H7 (cell line): Measurements from ENCODE around the gene MAP1B. TPM values are rescaled to one million over a fixed set of nuclear protein-coding genes. Genes with fewer than 3 reads are reported as not detected.
"Not testable (repeated sequence)": the region's sequence is repeated elsewhere in the genome, so short reads cannot be mapped to it uniquely, and the experiment has no call there.

Source experiments
- DNase-seq: peaks from one replicate; pipeline ENCODE4 v3.0.0; 2012
- H3K27me3 ChIP-seq: 2 replicates; pipeline ENCODE4 v1.6.0; 2011; ENCODE audit warnings: mild to moderate bottlenecking, low read length; ENCODE audit not compliant: control insufficient read depth, insufficient read depth
- H3K36me3 ChIP-seq: replicated peaks from 2 replicates; pipeline ENCODE4 v1.5.1; 2011; ENCODE audit warnings: low read length; ENCODE audit not compliant: control insufficient read depth, insufficient read depth
- H3K4me3 ChIP-seq: 2 replicates; pipeline ENCODE4 v1.5.1; 2011; ENCODE audit warnings: low read depth, mild to moderate bottlenecking, control low read depth, low read length, moderate library complexity; ENCODE audit not compliant: insufficient read depth
- total RNA-seq: library from RNA; depleted of rRNA; stranded (reverse); fragments of >200 nt; shearing (Covaris generic); gene quantifications from 2 replicates; pipeline ENCODE4 v1.2.3, GENCODE V29; 2014

The MAP1B gene
- total RNA-seq, 1 experiment from 2014 or later: 31.1 TPM

GRCh38 chr5:72082048-72082447, 25.2 kb upstream of the MAP1B start:
- peak; percentile 32 for DNase-seq
- Histone ChIP-seq H3K27me3 (no peaks in the 10 kb centered on the region), H3K36me3 (no peaks in the 10 kb centered on the region), H3K4me3 (no peak overlapping the region)

GRCh38 chr5:72084876-72085275, 22.4 kb upstream of the MAP1B start:
- Histone ChIP-seq H3K4me3 (no peak overlapping the region), H3K36me3 (no peaks in the 10 kb centered on the region), H3K27me3 (no peaks in the 10 kb centered on the region)
- no peak for DNase-seq

DNA sequence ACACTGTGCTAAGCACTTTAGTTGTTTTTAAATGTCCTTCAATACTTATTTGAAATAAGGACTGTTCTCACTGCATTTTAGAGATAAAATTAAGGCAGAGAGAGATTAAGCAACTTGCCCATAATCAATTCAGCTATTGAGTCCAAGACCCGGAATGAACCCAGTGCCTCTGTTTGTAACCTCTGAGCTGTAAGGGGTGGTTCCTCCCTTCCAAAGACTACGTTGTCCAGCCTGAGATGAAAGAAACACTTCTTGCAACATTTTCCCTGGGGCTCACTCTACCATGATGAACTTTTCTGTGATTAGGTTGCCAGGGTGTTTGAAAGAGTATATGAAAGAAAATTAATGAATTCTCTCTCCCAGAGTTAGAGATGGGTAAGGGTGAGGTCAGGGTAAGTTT, 22.0 kb upstream of the MAP1B start:
- H3K4me3 ChIP-seq: no peak overlapping the region
- DNase-seq: no peak
- H3K36me3 ChIP-seq: no peaks in the 10 kb centered on the region
- H3K27me3 ChIP-seq: no peaks in the 10 kb centered on the region

- not testable (repeated sequence) for H3K4me3 ChIP-seq, H3K36me3 ChIP-seq, DNase-seq, H3K27me3 ChIP-seq
Observed at GRCh38 chr5:72089713-72090112, 17.6 kb upstream of the MAP1B start.

GRCh38 chr5:72092074-72092473, 15.2 kb upstream of the MAP1B start:
- Histone ChIP-seq H3K4me3 (no peak overlapping the region), H3K27me3 (no peaks in the 10 kb centered on the region), H3K36me3 (no peaks in the 10 kb centered on the region)
- DNase-seq: no peak

DNA sequence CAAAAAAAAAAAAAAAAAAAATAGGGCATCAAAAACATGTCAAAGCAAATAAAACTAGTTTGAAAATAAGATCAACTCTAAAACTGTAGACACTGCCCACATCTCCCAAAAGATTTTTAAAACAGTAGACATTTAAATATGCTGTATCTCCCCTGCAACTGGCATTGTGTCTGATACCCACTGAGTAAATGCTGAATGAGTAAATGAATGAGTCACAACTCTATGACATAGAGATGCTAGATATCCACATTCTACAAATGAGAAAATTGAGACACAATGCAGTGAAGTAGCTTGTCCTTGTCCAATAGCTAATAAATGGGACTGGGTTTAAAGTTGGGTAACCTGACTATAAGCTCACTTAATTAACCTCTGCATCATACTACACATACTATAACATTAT, 14.1 kb upstream of the MAP1B start:
- Histone ChIP-seq H3K4me3 (no peak overlapping the region), H3K36me3 (no peaks in the 10 kb centered on the region), H3K27me3 (no peaks in the 10 kb centered on the region)
- no peak for DNase-seq

DNA sequence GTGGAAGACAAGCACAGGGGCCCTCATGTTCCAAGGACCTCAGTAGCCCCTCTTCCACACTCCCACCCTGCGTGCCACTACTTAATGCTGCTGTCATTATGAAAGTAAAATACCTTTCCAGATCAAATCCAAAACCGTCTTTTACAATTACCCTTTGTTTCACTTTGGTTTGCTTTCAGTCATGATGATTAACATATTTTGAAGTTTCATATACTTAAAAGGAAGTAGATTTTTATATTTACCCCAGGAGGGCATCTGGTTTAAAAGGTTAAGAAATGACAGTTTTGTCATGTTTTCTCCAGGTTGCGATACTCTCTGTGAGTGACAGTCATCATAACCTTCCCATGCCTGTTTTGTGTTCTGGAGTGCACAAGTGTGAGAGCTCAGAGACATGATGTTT, 13.5 kb upstream of the MAP1B start:
- no peak for DNase-seq
- no peak overlapping the region for H3K4me3 ChIP-seq
- no peaks in the 10 kb centered on the region for H3K36me3 ChIP-seq
- no peaks in the 10 kb centered on the region for H3K27me3 ChIP-seq

GRCh38 chr5:72096602-72097188, 10.6 kb upstream of the MAP1B start:
- Histone ChIP-seq H3K27me3 (no peaks in the 10 kb centered on the region), H3K36me3 (no peaks in the 10 kb centered on the region), H3K4me3 (no peak overlapping the region)
- DNase-seq: no peak

- no peak overlapping the region for H3K4me3 ChIP-seq
- no peaks in the 10 kb centered on the region for H3K27me3 ChIP-seq
- DNase-seq: no peak
- no peaks in the 10 kb centered on the region for H3K36me3 ChIP-seq
Observed at GRCh38 chr5:72101828-72102227, 5.4 kb upstream of the MAP1B start.

DNA sequence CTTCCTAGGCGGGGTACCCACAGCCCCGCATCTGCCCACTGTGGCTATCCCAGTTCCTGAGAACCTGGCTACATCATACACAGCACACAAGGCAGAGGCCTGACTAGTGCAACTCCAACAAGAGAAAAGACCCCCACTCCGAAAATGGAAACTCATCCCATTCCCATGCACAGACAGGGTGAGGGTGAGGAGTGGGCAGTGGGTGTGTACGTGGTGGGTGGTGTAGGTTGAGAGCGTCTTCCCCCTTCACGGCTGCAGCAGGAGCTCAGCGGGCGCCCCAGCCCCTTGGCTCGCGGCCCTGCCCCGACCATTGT, 501 bp upstream of the MAP1B start:
- DNase-seq: no peak
- Histone ChIP-seq H3K4me3 (peak overlapping the region; percentile 99), H3K36me3 (peaks cover 2% of the 10 kb centered on the region), H3K27me3 (no peaks in the 10 kb centered on the region)

DNA sequence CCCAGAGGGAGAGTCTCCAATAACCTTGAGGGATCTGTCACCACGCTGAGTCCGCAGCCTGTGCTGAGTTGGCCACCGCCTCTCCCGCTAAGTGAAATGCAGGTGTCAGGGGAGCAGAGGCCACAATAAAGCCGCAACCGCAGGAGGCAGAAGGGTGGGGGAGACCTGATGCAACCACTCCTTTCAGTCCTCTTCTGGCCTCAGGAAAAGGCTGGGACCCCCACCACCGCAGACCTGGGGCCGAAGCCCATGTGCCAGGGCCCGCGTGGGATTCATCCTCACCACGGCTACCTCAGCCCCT, 576 bp downstream of the MAP1B start:
- Histone ChIP-seq H3K27me3 (no peaks in the 10 kb centered on the region), H3K36me3 (peaks cover 2% of the 10 kb centered on the region), H3K4me3 (peak overlapping the region; percentile 99)
- DNase-seq: peak; percentile 74

GRCh38 chr5:72108202-72109061, 1.2 kb downstream of the MAP1B start:
- Histone ChIP-seq H3K27me3 (no peaks in the 10 kb centered on the region), H3K4me3 (peak overlapping the region; percentile 99), H3K36me3 (peaks cover 2% of the 10 kb centered on the region)
- DNase-seq: peak; percentile 85

DNA sequence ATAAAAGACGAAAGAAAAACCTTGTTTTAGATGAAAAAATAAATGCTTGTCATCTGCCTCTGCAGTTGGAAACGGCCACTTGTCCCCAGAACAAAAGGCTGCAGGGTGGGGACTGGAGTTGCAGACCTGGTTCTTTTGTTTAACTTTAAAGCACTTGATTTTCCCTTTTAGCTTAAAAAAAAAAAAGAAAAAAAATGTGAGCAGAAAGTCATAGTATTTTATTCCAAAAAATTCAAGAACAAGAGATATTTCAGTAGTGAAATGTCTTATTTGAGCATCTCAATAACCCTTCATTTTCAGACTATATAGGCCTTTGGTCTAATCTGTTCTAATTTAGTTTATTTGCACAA, 1.8 kb downstream of the MAP1B start:
- no peaks in the 10 kb centered on the region for H3K27me3 ChIP-seq
- H3K36me3 ChIP-seq: peaks cover 2% of the 10 kb centered on the region
- no peak for DNase-seq
- H3K4me3 ChIP-seq: peak overlapping the region; percentile 99

DNA sequence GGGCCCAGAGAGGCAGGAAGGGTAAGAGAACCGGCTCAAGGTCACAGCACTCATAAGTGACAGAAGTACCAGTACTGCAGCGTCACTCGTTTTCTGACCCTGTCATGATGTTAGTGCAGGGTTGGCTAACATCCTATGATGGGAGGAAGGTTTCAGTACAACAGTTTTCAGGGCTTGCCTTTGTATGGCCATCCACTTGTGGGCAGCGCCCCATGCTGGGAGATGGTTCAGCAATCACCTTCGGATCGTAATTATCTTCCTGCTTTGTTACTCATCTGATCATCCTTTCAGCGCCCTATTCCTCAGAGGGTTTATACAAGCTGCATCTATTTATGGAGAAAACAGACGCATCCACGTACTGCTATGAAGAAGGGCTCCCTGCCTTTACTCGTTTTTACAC, 2.4 kb downstream of the MAP1B start:
- peaks cover 2% of the 10 kb centered on the region for H3K36me3 ChIP-seq
- no peak for DNase-seq
- no peak overlapping the region for H3K4me3 ChIP-seq
- H3K27me3 ChIP-seq: no peaks in the 10 kb centered on the region

DNA sequence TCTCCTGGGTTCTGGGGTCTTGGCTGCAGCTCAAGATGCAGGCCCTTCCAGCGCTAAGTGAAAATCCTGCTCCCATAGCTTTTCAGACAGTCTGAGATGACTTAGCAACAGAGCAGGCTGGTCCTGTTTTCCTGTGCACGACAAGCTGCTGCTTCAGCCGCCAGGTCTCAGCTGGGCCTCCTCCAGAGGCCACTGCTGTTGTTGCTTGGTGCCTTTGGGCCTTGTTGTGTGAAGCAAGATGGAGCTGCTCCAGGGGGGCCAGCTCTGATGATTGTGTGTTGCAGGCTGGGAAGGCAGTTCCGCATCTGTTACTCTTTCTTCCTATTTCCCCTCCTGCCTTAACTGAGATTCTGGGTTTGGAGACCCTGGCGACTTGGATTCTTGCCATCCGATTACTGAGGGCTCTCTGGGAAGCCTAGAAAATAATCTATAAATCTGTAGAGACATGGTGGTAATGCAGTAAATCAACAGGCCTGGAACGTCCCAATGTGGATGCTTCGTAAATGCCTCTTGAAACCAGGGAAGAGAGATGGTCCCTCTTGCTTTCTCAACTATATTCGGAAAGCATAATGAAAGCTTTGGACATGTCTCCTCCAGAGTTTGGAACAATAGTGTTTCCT, 3.2 kb downstream of the MAP1B start:
- peaks cover 2% of the 10 kb centered on the region for H3K36me3 ChIP-seq
- H3K27me3 ChIP-seq: no peaks in the 10 kb centered on the region
- H3K4me3 ChIP-seq: no peak overlapping the region
- DNase-seq: no peak
